M059J (cell line): ENCODE data around the gene FANK1. TPM values are rescaled to one million over a fixed set of nuclear protein-coding genes. Genes with fewer than 3 reads are reported as not detected.

Experiments
- DNase-seq: peaks from one replicate; pipeline ENCODE4 v3.0.0-alpha.2; 2012; ENCODE audit warnings: low read depth
- total RNA-seq: library from RNA; depleted of rRNA; stranded (reverse); fragments of >200 nt; shearing (Covaris generic); gene quantifications from 2 replicates; pipeline ENCODE4 v1.2.3, GENCODE V29; 2014

FANK1 gene
- total RNA-seq, 1 experiment from 2014 or later = 4.5 TPM

- no peak for DNase-seq
Measured at GRCh38 chr10:125985557-125986240, 89.3 kb downstream of the FANK1 start.

DNA sequence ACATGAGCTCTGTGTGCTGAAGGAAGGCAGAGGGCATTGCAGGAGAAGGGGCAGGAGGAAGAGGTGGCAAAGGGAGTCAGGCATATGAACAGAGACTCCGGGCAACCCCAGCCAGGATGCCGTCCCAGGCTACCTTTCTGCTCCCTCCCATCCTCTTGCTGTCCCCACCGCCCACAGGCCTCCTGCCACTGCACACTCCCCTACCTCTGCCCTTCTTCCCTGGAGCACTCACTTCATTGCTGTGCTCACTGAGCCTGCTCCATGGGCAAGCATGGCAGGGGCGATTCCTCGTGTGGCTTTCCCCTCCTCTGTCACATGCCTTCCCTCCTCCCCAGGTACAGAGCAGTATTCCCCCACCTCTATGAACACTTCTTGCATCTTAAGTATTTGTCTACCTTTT, 93.4 kb downstream of the FANK1 start:
- no peak for DNase-seq

DNA sequence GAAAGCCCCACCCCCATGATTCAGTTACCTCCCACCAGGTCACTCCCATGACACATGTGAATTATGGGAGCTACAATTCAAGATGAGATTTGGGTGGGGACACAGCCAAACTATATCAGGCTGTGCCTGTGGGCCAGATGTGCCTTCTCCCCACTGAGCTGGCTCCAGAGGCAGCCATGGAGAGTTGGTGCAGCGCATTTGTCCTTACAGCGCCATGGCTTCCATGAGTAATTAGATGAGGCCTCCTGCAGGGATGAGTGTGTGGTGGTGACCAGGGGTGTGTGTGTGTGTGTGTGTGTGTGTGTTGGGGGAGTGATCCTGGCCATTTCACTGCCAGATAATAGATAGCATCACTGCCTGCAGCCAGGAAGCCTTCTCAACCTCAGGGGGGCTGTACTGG, 94.6 kb downstream of the FANK1 start:
- DNase-seq = peak; percentile 53

GRCh38 chr10:125991392-125991791, 95.0 kb downstream of the FANK1 start:
- peak; percentile 41 for DNase-seq

- DNase-seq = no peak
Measured at GRCh38 chr10:125992254-125992653, 95.9 kb downstream of the FANK1 start.

- no peak for DNase-seq
Measured at GRCh38 chr10:125994601-125995000, 98.2 kb downstream of the FANK1 start.

GRCh38 chr10:125995726-125996304, 99.5 kb downstream of the FANK1 start:
- DNase-seq = no peak

DNA sequence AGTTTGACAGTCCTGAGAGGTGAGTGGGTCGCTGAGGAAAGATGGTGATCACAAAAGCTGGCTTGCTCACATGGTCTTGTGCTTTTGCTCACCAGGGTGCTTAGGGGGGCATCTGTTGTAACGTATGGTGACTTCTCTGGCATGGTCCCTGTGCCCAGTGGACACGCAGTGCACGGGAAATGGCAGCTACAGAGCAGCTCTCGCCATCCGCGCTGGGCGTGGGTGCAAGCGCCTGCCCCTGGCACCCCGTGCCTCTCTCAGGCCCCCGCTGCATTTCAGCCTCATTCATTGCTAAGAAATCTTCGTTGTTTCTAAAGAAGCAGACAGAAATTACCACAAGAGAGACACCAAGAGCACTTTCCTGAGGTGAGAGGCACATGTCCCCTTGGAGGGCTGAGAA, 101.2 kb downstream of the FANK1 start:
- DNase-seq = no peak

DNA sequence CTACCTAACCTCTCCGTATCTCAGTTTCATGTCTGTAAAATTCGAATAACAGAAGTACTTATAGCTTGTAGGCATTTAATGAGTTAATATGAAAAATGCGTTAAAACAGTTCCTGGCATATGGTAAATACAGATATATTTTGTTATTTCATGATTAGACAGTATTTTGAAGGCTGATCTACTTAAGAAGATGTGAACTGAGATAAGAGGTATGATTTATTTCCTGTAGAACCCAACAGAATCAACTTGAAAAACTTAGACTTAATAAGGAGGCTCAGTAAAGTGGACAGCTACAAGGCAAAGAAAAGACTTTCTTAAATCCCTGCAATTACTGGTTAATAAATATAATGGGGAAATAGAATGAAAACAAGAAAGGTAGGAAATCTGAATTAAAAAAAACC, 103.3 kb downstream of the FANK1 start:
- peak; percentile 13 for DNase-seq

GRCh38 chr10:126001576-126001975, 105.2 kb downstream of the FANK1 start:
- peak; percentile 58 for DNase-seq

- no peak for DNase-seq
Measured at GRCh38 chr10:126004752-126005151, 108.4 kb downstream of the FANK1 start.

GRCh38 chr10:126006264-126006663, 109.9 kb downstream of the FANK1 start:
- no peak for DNase-seq

DNA sequence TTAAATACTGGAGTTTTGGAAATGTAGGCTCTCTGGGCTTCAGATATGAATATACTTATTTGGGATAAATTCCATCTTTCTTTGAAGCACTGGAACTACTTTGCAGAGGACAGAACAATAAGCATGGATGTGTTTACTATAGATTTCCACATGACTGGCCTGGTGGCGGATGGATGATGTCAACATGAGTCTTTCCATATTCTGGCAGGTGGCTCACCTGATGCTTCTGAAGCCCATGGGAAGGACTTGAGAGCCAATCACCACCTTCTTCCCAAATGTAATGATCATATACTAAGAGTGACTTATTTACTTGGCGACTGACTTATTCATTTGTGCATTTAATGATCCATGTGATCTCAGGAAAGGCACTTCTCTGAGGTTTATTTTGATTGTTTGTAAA, 110.5 kb downstream of the FANK1 start:
- no peak for DNase-seq

GRCh38 chr10:126009650-126010049, 113.3 kb downstream of the FANK1 start:
- no peak for DNase-seq

DNA sequence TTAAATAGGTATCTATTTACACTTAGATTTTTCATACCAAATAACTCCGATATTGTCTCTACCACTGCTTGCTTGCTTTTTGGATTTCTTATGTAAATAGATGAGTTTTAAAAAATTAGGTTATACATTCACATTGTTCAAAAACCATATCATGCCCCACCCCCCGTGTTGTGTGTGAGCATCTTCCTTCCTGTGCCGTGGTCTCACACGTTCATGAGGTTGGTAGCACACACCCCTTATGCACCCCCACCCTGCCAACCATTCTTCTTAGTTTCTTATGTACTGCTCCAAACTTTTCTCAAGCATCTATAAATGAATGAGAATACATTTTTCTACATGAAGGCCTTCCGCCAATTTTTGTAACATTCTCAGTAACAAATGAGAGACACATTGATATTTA, 115.6 kb downstream of the FANK1 start:
- no peak for DNase-seq

DNA sequence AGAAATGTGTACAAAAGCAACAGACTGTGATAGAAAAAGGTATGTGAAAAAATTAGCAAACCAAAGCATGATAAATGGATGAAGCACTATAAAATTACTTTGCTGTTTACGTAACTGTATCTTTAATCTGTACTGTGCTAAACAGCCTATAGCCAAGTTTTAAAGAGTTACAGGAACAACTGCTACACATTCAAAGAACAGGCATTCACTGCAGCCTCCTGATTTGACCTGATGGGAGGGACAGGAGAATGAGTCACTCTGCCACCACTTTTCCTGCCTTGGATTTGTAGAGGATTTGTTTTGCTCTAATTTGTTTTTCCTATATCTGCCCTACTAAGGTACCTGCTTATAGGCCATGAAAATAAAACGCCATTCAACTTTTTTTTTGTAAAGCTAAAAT, 116.1 kb downstream of the FANK1 start:
- peak; percentile 61 for DNase-seq

DNA sequence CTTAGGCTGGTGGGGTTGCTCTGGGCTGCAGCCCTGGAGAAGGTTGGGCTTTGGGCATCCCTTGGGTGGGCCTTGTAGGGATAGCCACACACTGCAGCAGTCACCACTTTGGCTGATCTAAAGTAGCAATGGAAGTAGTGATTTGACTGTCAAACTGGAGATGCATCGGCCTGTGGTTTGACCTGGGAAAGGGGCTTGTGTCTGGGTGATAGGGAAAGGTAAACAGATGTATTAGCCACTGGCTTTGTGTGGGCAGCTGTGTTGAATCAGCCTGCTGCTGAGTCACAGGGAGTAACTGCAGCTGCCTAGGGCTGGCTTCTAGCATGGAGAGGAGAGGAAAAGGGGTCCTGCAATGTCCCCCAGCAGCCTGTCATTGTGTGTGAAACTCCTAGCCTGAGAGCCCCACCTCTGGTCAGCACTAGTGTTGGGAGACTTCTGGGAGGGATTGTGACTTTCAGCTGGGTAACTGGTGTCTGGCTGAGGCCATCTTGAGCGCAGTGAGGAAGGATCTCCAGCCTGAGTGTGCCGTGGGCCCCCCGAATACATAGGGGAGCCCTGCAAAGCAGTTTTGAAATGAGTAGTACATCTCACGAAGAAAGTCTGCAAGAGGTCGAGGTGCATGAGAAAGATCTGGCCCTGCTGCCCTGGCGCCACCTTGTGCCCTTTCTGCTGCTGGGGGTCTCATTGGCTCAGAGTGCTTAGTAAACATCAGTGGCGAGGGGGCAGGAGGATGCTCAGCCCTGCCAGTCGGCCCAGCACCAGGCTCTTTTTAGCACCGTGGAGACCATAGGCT, 117.3 kb downstream of the FANK1 start:
- DNase-seq = peak; percentile 87

DNA sequence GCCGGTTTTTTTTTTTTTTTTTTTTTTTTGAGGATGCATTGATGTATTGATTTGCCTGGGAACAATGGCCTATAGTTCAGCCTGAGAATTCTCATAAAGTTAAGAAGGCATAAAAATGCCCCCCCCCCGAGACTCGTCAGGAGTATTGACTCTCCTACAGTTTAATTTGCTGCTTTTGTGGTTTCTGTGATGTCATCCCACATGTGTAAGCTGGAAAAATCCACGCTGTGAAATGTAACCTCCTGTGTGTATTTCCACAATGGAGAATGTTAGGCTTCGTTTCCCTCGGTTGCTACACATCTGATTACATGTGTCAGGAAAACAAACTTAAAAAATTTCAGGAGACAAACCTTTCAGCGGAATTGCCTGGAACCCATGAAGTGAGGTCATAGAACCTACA, 117.9 kb downstream of the FANK1 start:
- DNase-seq = peak; percentile 78

DNA sequence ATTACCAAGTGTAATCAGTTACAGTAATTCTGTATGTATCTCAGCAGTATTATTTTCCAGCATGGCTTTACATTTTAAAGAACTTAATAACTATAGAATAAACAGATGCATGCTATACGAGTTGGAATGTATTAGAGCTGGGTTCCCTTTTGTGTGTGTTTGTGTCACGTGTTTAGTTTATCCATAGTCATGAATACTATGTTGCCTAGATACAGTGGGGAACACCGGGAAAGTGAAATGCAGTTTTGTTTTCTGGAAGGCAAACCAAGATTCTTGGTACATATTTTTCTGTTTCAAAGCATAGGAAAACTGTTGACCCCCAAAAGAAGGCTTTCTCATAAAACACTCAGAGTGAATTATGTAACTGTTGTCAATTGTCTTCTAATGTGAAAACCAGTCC, 119.0 kb downstream of the FANK1 start:
- DNase-seq = no peak

DNA sequence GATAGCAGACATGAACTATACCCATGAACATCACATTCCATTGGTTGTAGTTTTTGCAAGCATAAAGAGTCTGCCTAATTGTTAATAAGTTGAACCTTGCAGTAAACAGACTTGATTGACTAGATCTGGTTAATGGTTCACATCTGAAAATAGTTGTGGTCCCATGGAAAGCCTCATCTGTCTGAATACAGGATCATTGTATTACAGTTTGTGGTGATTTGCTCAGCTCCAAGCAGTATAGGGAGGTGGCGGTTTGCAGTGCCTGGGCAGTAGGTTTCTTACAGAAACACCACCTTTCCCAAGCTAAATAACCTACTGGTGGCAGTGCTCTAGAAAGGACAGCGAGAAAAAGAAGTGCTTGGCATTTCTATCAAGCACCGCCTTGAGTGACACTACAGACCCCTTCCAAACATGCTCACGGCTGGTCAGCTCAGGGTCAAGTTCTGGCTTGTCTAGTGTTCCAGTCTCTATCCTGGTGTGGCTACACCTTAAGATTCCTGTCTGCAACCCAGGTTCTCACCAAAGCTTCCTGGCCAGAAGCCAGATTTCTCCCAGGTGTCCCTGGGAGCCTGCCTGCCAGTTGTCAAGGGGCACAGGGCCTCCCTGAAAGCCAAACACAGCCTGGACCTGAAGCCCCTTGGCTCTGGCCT, 119.9 kb downstream of the FANK1 start:
- DNase-seq = no peak

GRCh38 chr10:126016882-126017281, 120.5 kb downstream of the FANK1 start:
- DNase-seq = no peak

- DNase-seq = peak; percentile 86
Measured at GRCh38 chr10:126017961-126018560, 121.7 kb downstream of the FANK1 start.
